Hepatocyte (in vitro differentiated cells): Measurements from ENCODE around the gene TULP4. TPM values are rescaled to one million over a fixed set of nuclear protein-coding genes. Genes with fewer than 3 reads are reported as not detected.

Experiments
- DNase-seq: peaks from one replicate; pipeline ENCODE4 v3.0.0-alpha.2; 2016; ENCODE audit warnings: low spot score
- H2AFZ ChIP-seq: fragments of 200-600 bp; sonication (generic); 2 replicates; pipeline ENCODE4 v1.6.0; 2016; ENCODE audit warnings: antibody characterized with exemption, mild to moderate bottlenecking
- H3K27ac ChIP-seq: fragments of 200-600 bp; sonication (generic); 2 replicates; pipeline ENCODE4 v1.5.1; 2016; ENCODE audit warnings: mild to moderate bottlenecking
- H3K27me3 ChIP-seq: fragments of 200-600 bp; sonication (generic); 2 replicates; pipeline ENCODE4 v1.6.1; 2016
- H3K36me3 ChIP-seq: fragments of 200-600 bp; sonication (generic); replicated peaks from 2 replicates; pipeline ENCODE4 v1.5.1; 2016; ENCODE audit warnings: low read depth; ENCODE audit not compliant: insufficient read depth
- H3K4me1 ChIP-seq: fragments of 200-600 bp; sonication (generic); 2 replicates; pipeline ENCODE4 v1.5.1; 2016; ENCODE audit warnings: mild to moderate bottlenecking, moderate library complexity; ENCODE audit not compliant: insufficient read depth
- H3K4me2 ChIP-seq: fragments of 200-600 bp; sonication (generic); 2 replicates; pipeline ENCODE4 v1.6.0; 2016
- H3K4me3 ChIP-seq: fragments of 200-600 bp; sonication (generic); 2 replicates; pipeline ENCODE4 v1.5.1; 2016; ENCODE audit warnings: mild to moderate bottlenecking
- H3K79me2 ChIP-seq: fragments of 200-600 bp; sonication (generic); 2 replicates; pipeline ENCODE4 v1.6.0; 2017; ENCODE audit warnings: mild to moderate bottlenecking
- H3K9me2 ChIP-seq: fragments of 200-600 bp; sonication (generic); replicated peaks from 2 replicates; pipeline ENCODE4 v1.6.0; 2017; ENCODE audit warnings: mild to moderate bottlenecking; ENCODE audit not compliant: insufficient read depth
- H3K9me3 ChIP-seq: fragments of 200-600 bp; sonication (generic); 2 replicates; pipeline ENCODE4 v1.5.1; 2016; ENCODE audit warnings: low read depth, mild to moderate bottlenecking
- H4K20me1 ChIP-seq: fragments of 200-600 bp; sonication (generic); 2 replicates; pipeline ENCODE4 v1.6.0; 2016; ENCODE audit warnings: mild to moderate bottlenecking; ENCODE audit not compliant: insufficient read depth, poor library complexity, severe bottlenecking
- EZH2 ChIP-seq: fragments of 200-600 bp; sonication (generic); IDR thresholded peaks from 2 replicates; pipeline ENCODE4 v1.6.1; 2016; ENCODE audit warnings: antibody characterized with exemption, mild to moderate bottlenecking, borderline replicate concordance
- EZH2phosphoT487 ChIP-seq: fragments of 200-600 bp; sonication (generic); IDR thresholded peaks from one replicate; pipeline ENCODE4 v1.6.1; 2018; ENCODE audit warnings: antibody characterized with exemption, mild to moderate bottlenecking, low read depth, moderate library complexity; ENCODE audit not compliant: unreplicated experiment, severe bottlenecking
- WGBS: methylation state at CpG from one replicate; pipeline ENCODE4 v1.1.6; 2016; ENCODE audit warnings: low lambda C conversion rate; ENCODE audit errors: missing lambda C conversion rate; 5-methylcytosine and 5-hydroxymethylcytosine counted together
- polyA plus RNA-seq: library from polyadenylated mRNA; unstranded; fragments of >200 nt; fragmentation: Nextera tagmentation; extraction: Ambion mirVana; gene quantifications from 2 replicates; pipeline ENCODE4 v1.2.1, GENCODE V29; 2016
- total RNA-seq: library from RNA; depleted of rRNA; stranded (reverse); fragments of >200 nt; gene quantifications from 2 replicates; pipeline ENCODE4 v1.2.3, GENCODE V29; 2014
- TF ChIP-seq, protein P1 (sequence below): fragments of 200-600 bp; sonication (generic); IDR thresholded peaks from 2 replicates; pipeline ENCODE4 v1.5.1; 2016; ENCODE audit warnings: antibody characterized with exemption, mild to moderate bottlenecking; ENCODE audit not compliant: poor library complexity

Gene TULP4
- total and polyA plus RNA-seq, 2 experiments from 2014 or later = 30.1 to 129 TPM

DNA sequence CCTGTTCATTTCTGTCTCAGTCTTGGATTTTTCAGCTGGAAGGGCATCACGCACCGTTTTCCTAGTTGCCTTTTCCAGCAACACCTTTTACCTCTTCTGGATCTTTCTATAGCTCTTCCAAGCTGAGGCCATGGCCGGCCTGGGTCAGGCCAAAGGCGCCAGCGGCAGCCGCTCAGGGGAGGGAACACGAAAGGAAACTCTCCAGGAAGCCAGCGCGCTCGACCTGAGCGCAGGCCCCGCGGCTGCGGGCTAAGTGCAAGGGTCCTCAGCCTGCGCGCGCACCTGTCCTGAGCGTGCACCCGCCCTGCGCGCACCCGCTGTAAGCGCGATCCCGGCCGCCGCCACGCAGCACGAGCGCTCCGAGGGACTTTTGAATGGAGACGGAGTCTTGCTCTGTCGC, 203.8 kb downstream of the TULP4 start:
- H3K36me3 ChIP-seq = no peaks in the 10 kb centered on the region
- no peaks in the 10 kb centered on the region for H4K20me1 ChIP-seq
- H3K79me2 ChIP-seq = no peaks in the 10 kb centered on the region
- no peak overlapping the region for H3K27ac ChIP-seq
- no peak for DNase-seq
- H3K4me2 ChIP-seq = no peak overlapping the region
- no peaks in the 10 kb centered on the region for H3K9me3 ChIP-seq
- no peaks in the 10 kb centered on the region for H3K9me2 ChIP-seq
- WGBS = 97% methylated on average over 33 of the region's 33 CpGs
- H2AFZ ChIP-seq = no peak overlapping the region
- TF ChIP-seq EZH2 (no peak), EZH2phosphoT487 (no peak)
- TF ChIP-seq, protein P1, sequence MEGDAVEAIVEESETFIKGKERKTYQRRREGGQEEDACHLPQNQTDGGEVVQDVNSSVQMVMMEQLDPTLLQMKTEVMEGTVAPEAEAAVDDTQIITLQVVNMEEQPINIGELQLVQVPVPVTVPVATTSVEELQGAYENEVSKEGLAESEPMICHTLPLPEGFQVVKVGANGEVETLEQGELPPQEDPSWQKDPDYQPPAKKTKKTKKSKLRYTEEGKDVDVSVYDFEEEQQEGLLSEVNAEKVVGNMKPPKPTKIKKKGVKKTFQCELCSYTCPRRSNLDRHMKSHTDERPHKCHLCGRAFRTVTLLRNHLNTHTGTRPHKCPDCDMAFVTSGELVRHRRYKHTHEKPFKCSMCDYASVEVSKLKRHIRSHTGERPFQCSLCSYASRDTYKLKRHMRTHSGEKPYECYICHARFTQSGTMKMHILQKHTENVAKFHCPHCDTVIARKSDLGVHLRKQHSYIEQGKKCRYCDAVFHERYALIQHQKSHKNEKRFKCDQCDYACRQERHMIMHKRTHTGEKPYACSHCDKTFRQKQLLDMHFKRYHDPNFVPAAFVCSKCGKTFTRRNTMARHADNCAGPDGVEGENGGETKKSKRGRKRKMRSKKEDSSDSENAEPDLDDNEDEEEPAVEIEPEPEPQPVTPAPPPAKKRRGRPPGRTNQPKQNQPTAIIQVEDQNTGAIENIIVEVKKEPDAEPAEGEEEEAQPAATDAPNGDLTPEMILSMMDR = no peak
- no peak overlapping the region for H3K4me3 ChIP-seq
- no peaks in the 10 kb centered on the region for H3K27me3 ChIP-seq
- peaks cover 10% of the 10 kb centered on the region for H3K4me1 ChIP-seq

DNA sequence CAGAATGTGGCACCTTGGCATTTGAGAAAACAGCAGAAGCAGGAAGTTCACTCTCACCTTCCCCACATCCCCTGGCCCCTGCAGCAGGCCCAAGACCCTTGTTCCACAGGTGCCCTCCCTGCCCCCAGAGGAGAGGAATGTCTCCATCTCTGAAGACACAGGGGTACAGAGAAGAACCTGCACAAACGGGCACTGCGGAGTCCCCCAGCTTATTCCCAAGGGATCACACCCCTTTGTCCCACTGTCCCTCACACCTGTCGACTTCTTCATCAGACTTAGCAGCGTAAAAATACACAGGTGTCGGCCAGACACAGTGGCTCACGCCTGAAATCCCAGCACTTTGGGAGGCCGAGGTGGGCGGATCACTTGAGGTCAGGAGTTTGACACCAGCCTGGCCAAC, 204.8 kb downstream of the TULP4 start:
- H3K79me2 ChIP-seq = no peaks in the 10 kb centered on the region

GRCh38 chr6:158517581-158517980, 205.3 kb downstream of the TULP4 start:
- no peaks in the 10 kb centered on the region for H3K9me3 ChIP-seq
- TF ChIP-seq, protein P1 = no peak
- no peak for TF ChIP-seq EZH2phosphoT487
- no peak for TF ChIP-seq EZH2
- WGBS = 86% methylated on average over 5 of the region's 5 CpGs
- H3K4me1 ChIP-seq = peaks cover 10% of the 10 kb centered on the region
- H4K20me1 ChIP-seq = no peaks in the 10 kb centered on the region
- H3K79me2 ChIP-seq = no peaks in the 10 kb centered on the region
- no peak overlapping the region for H2AFZ ChIP-seq
- peak overlapping the region; percentile 79 for H3K4me2 ChIP-seq
- DNase-seq = no peak
- H3K9me2 ChIP-seq = no peaks in the 10 kb centered on the region
- no peaks in the 10 kb centered on the region for H3K27me3 ChIP-seq
- H3K27ac ChIP-seq = no peak overlapping the region
- no peaks in the 10 kb centered on the region for H3K36me3 ChIP-seq
- no peak overlapping the region for H3K4me3 ChIP-seq

More for the DNA sequence above, 204.8 kb downstream of the TULP4 start:
- Histone ChIP-seq H3K4me3 (no peak overlapping the region), H3K27ac (no peak overlapping the region), H3K9me2 (no peaks in the 10 kb centered on the region), H3K36me3 (no peaks in the 10 kb centered on the region), H3K9me3 (no peaks in the 10 kb centered on the region), H3K27me3 (no peaks in the 10 kb centered on the region), H4K20me1 (no peaks in the 10 kb centered on the region), H2AFZ (no peak overlapping the region), H3K4me1 (peaks cover 10% of the 10 kb centered on the region), H3K4me2 (no peak overlapping the region)
- TF ChIP-seq EZH2 (no peak), EZH2phosphoT487 (no peak)
- TF ChIP-seq, protein P1 = no peak
- DNase-seq = no peak
- 98% methylated on average over 8 of the region's 8 CpGs for WGBS
